Upper lobe of left lung (tissue), 6 donors: ENCODE measurements around the gene NPC1. TPM values are rescaled to one million over a fixed set of nuclear protein-coding genes. Genes with fewer than 3 reads are reported as not detected.

Experiments used
- ATAC-seq, 2 donors: fragments of 200-7000 bp; cut with Tn5 transposase; one replicate each; pipeline ENCODE4 v1.9.1; 2022; ENCODE audit warnings: mild to moderate bottlenecking in 2 of 2, moderate library complexity in 2 of 2; ENCODE audit not compliant: low FRiP score in 2 of 2
- DNase-seq, 2 donors: peaks; one replicate each; pipeline ENCODE4 v3.0.0-alpha.2; 2019 to 2020
- H3K27ac ChIP-seq, 4 donors: fragments of 200-600 bp; sonication (generic); one replicate each; pipeline ENCODE4 v1.5.1; 2016 to 2019
- H3K27me3 ChIP-seq, 4 donors: fragments of 200-600 bp; sonication (generic); one replicate each; pipeline ENCODE4 v1.5.1; 2017 to 2019
- H3K36me3 ChIP-seq, 4 donors: fragments of 200-600 bp; sonication (generic); one replicate each; pipeline ENCODE4 v1.5.1; 2016 to 2019
- H3K4me1 ChIP-seq, 4 donors: fragments of 200-600 bp; sonication (generic); one replicate each; pipeline ENCODE4 v1.5.1; 2018 to 2019
- H3K4me3 ChIP-seq, 4 donors: fragments of 200-600 bp; sonication (generic); one replicate each; pipeline ENCODE4 v1.5.1; 2017 to 2019; ENCODE audit warnings: mild to moderate bottlenecking in 2 of 4, moderate library complexity in 1 of 4
- H3K9me3 ChIP-seq, 4 donors: fragments of 200-600 bp; sonication (generic); one replicate each; pipeline ENCODE4 v1.5.1; 2018 to 2019
- CTCF ChIP-seq, 6 experiments: fragments of 450-650 bp in 4 of 6; fragments of 200-600 bp in 2 of 6; sonication (generic) in 2 of 6; IDR thresholded peaks; one replicate each; pipeline ENCODE4 v1.5.1; 2016 to 2019; ENCODE audit warnings: antibody characterized with exemption in 6 of 6
- EP300 ChIP-seq, 4 donors: sonication (generic); formaldehyde crosslinking; IDR thresholded peaks; one replicate each; pipeline ENCODE4 v1.5.1; 2017; ENCODE audit warnings: antibody characterized with exemption in 4 of 4, control low read depth in 2 of 4
- POLR2A ChIP-seq, 4 donors: fragments of 450-650 bp; IDR thresholded peaks; one replicate each; pipeline ENCODE4 v1.5.1; 2016 to 2017; ENCODE audit warnings: antibody characterized with exemption in 4 of 4, mild to moderate bottlenecking in 2 of 4
- POLR2AphosphoS5 ChIP-seq, 2 donors: sonication (generic); formaldehyde crosslinking; IDR thresholded peaks; one replicate each; pipeline ENCODE4 v1.5.1; 2017; ENCODE audit warnings: antibody characterized with exemption in 2 of 2
- WGBS, 2 donors: methylation state at CpG; one replicate each; pipeline ENCODE4 v1.1.5; 2017 to 2018; 5-methylcytosine and 5-hydroxymethylcytosine counted together
- total RNA-seq, 6 donors: library from RNA; depleted of rRNA in 4 of 6; stranded (reverse); fragments of >200 nt in 4 of 6; gene quantifications; one replicate each; pipeline versions ENCODE4 v1.1.0 to v1.2.1, GENCODE V29; 2016 to 2021
- donor health status: DM: no; HTN: no; CAD: no; lungs with moderate emphysema.
- donor health status: DM: no; HTN: yes; CAD: no; lungs with severe emphysema.

Gene NPC1
- total RNA-seq, 6 donors from 2014 or later, result 117 to 437 (median 167) TPM

DNA sequence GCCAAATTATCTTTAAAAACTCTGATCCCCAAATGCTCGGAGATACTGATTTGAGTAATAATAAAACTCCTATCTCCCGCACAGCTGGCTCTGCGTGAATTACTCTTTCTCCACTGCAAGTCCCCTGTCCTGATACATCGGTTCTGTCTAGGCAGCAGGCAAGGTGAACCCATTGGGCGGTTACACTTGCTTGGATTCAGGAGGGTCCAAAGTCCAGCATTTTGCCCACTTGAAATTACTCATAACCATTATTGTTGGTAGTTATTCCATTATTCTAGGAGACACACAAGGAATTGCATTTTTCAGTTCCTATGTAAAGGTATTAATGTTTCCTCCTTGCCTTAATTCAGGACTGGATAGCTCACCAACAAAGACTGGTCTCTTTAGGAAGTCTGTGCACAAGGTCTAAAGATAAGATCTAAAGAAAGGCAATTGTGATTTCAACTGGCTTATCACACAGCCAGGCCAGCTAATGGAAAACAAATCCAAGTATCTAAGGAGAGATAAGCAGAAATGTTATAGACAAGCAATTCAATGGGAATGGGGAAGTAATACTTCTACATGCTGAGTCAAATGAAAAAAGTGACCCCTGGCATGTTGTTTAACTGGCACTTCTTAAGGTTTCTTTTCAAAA, 23.2 kb upstream of the NPC1 start:
- 93 to 94% methylated on average over 5 of the region's 5 CpGs for whole genome bisulfite sequencing, 2 donors

DNA sequence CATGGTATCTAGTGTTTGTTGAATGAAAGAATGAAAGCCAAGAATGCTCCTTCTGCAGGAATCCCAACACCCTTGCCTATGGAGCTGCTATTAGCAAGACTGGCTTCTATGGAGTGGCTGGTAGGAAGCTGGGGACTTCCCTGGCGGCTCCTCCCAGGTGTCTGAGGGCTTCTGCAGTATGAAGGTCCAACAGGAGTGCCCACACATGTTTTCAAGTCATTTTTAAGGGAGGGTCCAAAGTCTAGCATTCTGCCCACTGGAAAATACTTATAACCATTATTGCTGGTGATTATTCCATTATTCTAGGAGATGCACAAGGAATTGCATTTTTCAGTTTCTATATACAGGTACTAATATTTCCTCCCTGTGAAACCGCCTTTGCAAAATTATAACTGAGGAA, 21.9 kb upstream of the NPC1 start:
- Histone ChIP-seq H3K27me3 (no peaks in the 10 kb centered on the region), H3K4me1 (no peaks in the 10 kb centered on the region), H3K36me3 (no peaks in the 10 kb centered on the region), H3K9me3 (no peaks in the 10 kb centered on the region), H3K4me3 (no peak overlapping the region), H3K27ac (no peak overlapping the region)
- TF ChIP-seq POLR2A (IDR thresholded peaks at IDR 0.05) (no peak), POLR2AphosphoS5 (IDR thresholded peaks at IDR 0.05) (no peak), CTCF (IDR thresholded peaks at IDR 0.05) (no peak), EP300 (IDR thresholded peaks at IDR 0.05) (no peak)
- WGBS, 2 donors, result 81 to 94% methylated on average over 2 of the region's 2 CpGs
- DNase-seq (no peak), ATAC-seq (no peak)

More for the DNA sequence above, 23.2 kb upstream of the NPC1 start:
- H3K27ac ChIP-seq, result no peak overlapping the region
- H3K9me3 ChIP-seq, result no peaks in the 10 kb centered on the region
- DNase-seq (no peak), ATAC-seq (no peak)
- H3K27me3 ChIP-seq, result no peaks in the 10 kb centered on the region
- no peak overlapping the region for H3K4me3 ChIP-seq
- no peaks in the 10 kb centered on the region for H3K36me3 ChIP-seq
- no peaks in the 10 kb centered on the region for H3K4me1 ChIP-seq
- TF ChIP-seq POLR2A (IDR thresholded peaks at IDR 0.05) (no peak), CTCF (IDR thresholded peaks at IDR 0.05) (no peak), POLR2AphosphoS5 (IDR thresholded peaks at IDR 0.05) (no peak), EP300 (IDR thresholded peaks at IDR 0.05) (no peak)

GRCh38 chr18:23605941-23606340, 19.6 kb upstream of the NPC1 start:
- Histone ChIP-seq H3K27me3 (no peaks in the 10 kb centered on the region), H3K36me3 (no peaks in the 10 kb centered on the region), H3K4me1 (no peaks in the 10 kb centered on the region), H3K9me3 (no peaks in the 10 kb centered on the region), H3K27ac (no peak overlapping the region), H3K4me3 (no peak overlapping the region)
- ATAC-seq (no peak), DNase-seq (no peak)
- no peak for TF ChIP-seq POLR2A (IDR thresholded peaks at IDR 0.05)
- TF ChIP-seq CTCF (IDR thresholded peaks at IDR 0.05), result no peak
- no peak for TF ChIP-seq EP300 (IDR thresholded peaks at IDR 0.05)
- no peak for TF ChIP-seq POLR2AphosphoS5 (IDR thresholded peaks at IDR 0.05)

DNA sequence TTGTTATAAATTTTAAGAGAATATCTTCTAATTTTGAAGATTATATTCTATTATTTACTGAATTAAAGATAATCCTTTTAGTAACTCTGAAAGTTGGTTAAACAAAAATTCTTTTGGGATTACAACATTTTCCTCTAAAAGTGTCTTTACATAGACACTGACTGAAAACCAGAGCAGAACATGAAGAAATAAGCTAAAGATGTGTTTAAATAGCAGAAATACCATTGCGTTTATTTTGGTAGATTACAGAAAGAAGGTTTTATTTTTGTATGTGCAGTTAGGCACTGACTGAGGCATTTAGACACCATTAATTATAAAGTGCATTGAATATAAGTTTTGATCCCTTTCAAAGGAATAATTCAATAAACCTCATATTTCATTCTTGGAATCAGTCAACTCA, 13.5 kb upstream of the NPC1 start:
- Histone ChIP-seq H3K27me3 (no peaks in the 10 kb centered on the region), H3K4me3 (no peak overlapping the region), H3K9me3 (no peaks in the 10 kb centered on the region), H3K36me3 (no peaks in the 10 kb centered on the region), H3K4me1 (peaks cover 0 to 4% (median 0%) of the 10 kb centered on the region in 4 donors), H3K27ac (no peak overlapping the region)
- no peak for TF ChIP-seq POLR2AphosphoS5 (IDR thresholded peaks at IDR 0.05)
- TF ChIP-seq EP300 (IDR thresholded peaks at IDR 0.05), result no peak
- no peak for TF ChIP-seq POLR2A (IDR thresholded peaks at IDR 0.05)
- DNase-seq (no peak), ATAC-seq (no peak)
- WGBS, 2 donors, result 67 to 81% methylated on average over 1 of the region's 1 CpG

GRCh38 chr18:23596183-23596582, 9.9 kb upstream of the NPC1 start:
- peak overlapping the region in 1 of 4 donors; percentile 42 for H3K27ac ChIP-seq
- no peaks in the 10 kb centered on the region for H3K9me3 ChIP-seq
- no peaks in the 10 kb centered on the region for H3K36me3 ChIP-seq
- WGBS, 2 donors, result 65 to 70% methylated on average over 7 of the region's 7 CpGs
- ATAC-seq (peak in 1 of 2 donors; percentile 78), DNase-seq (peak in 1 of 2 donors; percentile 65)
- TF ChIP-seq POLR2A (IDR thresholded peaks at IDR 0.05) (no peak), CTCF (IDR thresholded peaks at IDR 0.05) (no peak), POLR2AphosphoS5 (IDR thresholded peaks at IDR 0.05) (peak in 1 of 2 donors; percentile 28), EP300 (IDR thresholded peaks at IDR 0.05) (no peak)
- no peak overlapping the region for H3K4me3 ChIP-seq
- peaks cover 0 to 4% (median 0%) of the 10 kb centered on the region in 4 donors for H3K4me1 ChIP-seq
- no peaks in the 10 kb centered on the region for H3K27me3 ChIP-seq
